T-helper 2 cell (primary cell): Measurements from ENCODE around the gene NACC2.
"Not testable (repeated sequence)": the region's sequence is repeated elsewhere in the genome, so short reads cannot be mapped to it uniquely, and the experiment has no call there.

Source experiments
- DNase-seq, 5 experiments: peaks; one replicate each; pipeline versions ENCODE4 v3.0.0 to v3.0.0-alpha.2; 2012 to 2022

The NACC2 gene

GRCh38 chr9:136043441-136043991, 51.6 kb downstream of the NACC2 start:
- DNase-seq: no peak

GRCh38 chr9:136042541-136042940, 52.5 kb downstream of the NACC2 start:
- DNase-seq: no peak

- not testable (repeated sequence) for DNase-seq
These were observed 54.2 kb downstream of the NACC2 start for GRCh38 chr9:136040848-136041247.

DNA sequence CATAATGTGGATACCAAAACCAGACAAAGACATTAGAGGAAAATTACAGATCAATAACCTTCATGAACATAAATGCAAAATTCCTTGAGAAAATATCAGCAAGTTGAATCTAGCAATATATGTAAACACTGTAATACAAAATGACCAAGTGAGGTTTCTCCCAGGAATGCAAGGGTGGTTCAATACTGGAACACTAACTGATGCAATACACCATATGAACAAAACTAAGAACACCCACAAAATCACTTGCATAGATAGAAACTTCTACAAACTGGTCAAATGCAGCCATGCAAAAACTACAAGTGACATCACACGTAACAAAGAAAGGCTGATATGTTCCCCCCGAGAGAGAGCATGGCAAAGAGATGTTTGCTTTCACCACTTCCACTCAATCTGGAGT, 55.6 kb downstream of the NACC2 start:
- no peak for DNase-seq

DNA sequence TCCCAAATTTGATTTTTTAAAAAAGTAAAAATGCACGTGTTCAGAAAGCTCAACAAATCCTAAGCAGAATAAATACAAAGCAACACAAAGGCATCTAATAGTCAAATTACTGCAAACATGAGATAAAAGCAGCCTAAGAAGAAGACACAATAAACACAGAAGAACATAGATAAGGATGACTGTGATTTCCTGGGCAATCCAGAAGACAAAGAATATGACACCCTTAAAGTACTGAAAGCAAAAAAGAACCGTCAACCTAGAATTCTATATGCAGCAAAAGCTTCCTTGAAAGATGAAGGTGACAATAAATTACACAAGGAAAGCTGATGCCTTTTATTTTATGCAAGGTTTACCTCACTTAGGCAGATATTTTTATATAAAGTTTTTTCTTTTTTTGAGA, 58.2 kb downstream of the NACC2 start:
- DNase-seq: no peak

DNA sequence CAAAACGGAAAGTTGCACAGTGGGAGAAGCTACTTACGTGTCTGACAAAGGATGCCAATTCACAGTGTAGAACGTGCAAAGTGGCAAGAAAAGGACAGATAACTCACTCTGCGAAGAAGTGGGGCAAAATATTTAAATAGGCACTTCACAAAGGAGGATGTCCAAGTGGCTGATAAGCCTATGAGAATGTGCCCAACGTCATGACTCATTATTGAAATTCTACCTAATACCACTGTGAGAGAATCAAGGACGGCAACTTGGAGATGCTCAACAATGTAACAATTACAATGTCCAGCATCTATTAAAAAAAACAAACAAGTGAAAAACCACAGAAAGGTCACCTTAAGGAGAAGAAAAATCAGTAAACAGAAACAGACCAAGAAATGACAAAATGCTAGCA, 59.0 kb downstream of the NACC2 start:
- DNase-seq: no peak

GRCh38 chr9:136031741-136032730, 63.1 kb downstream of the NACC2 start:
- no peak for DNase-seq

- DNase-seq: no peak
These were observed 64.0 kb downstream of the NACC2 start for GRCh38 chr9:136031094-136031493.

GRCh38 chr9:136029556-136029955, 65.5 kb downstream of the NACC2 start:
- no peak for DNase-seq

GRCh38 chr9:136028760-136029470, 66.2 kb downstream of the NACC2 start:
- DNase-seq: no peak

GRCh38 chr9:136026943-136027289, 68.2 kb downstream of the NACC2 start:
- DNase-seq: not testable (repeated sequence)

DNA sequence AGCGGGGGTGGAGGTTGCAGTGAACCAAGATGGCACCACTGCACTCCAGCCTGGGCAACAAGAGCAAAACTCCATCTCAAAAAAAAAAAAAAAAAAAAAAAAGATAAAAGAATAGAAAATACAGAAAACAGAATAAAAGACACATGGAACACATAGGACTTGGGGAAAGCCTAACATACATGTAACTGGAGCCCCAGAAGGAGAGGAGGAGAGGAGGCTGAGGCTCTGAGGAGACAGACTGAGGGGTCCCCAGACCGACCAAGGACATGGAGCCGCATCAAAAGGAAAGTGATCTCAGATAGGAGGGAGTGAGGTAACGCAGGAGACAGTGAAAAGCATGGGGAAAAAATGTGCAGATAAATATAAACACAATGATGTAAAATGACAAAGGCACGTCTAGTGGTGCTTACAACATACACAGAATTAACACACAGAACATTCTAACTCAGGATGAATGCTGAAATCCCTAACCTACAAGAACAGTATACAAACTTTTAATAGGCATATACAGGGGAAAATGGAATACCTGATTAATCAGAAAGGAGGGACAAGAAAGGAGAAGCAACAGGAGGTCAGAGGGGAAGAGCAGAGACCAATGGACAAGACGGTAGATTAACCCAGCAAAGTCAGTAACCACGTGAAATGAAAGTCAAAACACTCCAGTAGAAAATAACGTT, 68.7 kb downstream of the NACC2 start:
- no peak for DNase-seq

DNA sequence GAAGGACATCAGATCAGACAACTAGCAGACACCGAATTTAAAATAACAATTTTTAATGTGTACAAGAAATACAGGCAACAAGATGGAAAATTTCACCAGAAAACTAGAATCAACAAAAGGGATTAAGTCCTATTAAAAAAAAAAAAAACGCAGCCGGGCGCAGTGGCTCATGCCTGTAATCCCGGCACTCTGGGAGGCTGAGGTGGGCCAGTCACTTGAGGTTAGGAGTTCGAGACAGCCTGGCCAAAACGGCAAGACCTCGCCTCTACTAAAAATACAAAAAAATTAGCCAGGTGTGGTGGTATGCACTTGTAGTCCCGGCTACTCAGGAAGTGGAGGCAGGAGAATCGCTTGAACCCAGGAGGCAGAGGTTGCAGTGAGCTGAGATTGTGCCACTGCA, 69.6 kb downstream of the NACC2 start:
- no peak for DNase-seq

GRCh38 chr9:136024696-136025316, 70.3 kb downstream of the NACC2 start:
- DNase-seq: no peak

DNA sequence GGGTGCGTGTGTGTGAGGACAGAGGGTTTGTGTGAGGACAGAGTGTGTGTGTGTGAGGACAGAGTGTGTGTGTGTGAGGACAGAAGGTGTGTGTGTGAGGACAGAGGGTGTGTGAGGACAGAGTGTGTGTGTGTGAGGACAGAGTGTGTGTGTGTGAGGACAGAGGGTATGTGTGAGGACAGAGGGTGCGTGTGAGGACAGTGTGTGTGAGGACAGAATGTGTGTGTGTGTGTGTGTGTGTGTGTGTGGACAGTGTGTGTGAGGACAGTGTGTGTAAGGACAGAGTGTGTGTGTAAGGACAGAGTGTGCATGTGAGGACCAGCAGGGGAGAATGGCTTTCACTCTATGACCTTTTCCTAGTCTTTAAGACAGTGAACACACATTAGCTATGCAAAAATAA, 70.8 kb downstream of the NACC2 start:
- no peak for DNase-seq

GRCh38 chr9:136023410-136024225, 71.5 kb downstream of the NACC2 start:
- no peak for DNase-seq

DNA sequence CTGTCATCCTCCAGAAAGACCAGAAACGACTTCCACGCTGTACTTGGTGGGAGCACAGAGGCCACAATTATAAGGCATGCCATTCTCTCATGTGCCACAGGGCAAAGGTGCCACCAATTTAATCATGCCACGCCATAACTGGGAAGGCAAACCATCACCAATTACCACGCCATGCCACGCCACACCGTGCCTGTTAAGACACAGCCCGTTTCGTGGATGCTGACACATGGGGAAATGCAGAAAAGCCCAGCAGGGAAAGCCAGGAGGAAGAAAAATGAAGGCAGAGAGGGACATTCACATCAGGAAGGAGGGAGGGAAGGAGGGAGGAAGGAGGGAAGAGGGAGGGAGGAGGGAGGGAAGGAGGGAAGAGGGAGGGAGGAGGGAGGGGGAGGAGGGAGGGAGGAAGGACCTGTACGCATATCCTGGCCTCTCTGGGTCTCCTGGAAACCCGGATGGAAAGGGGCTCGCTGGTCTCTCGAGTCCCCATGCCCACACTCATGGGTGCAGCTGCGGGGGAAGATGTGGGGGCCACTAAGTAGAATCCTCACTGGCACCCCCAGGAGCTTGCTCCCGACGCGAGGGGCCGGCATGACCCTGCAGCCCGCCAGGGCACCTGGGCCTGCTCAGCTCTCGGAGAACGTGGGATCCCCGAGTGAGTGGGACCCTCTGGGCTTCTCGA, 72.2 kb downstream of the NACC2 start:
- no peak for DNase-seq

- DNase-seq: no peak
These were observed 73.0 kb downstream of the NACC2 start for GRCh38 chr9:136021872-136022681.

- DNase-seq: no peak
These were observed 73.8 kb downstream of the NACC2 start for GRCh38 chr9:136021171-136021871.

- no peak for DNase-seq
These were observed 74.4 kb downstream of the NACC2 start for GRCh38 chr9:136020671-136021070.
